Astrocyte of the spinal cord (primary cell): ENCODE results near the gene SGPL1.

Experiments used
- DNase-seq: peaks from one replicate; pipeline ENCODE4 v3.0.0; 2011; ENCODE audit warnings: low read depth, low spot score
- H3K4me3 ChIP-seq: 2 replicates; pipeline ENCODE4 v1.5.1; 2011; ENCODE audit warnings: low read depth, mild to moderate bottlenecking, low read length, moderate library complexity
- in situ Hi-C: cut with HindIII; loops from 2 replicates; pipeline ENCODE4 v1.10.0; 2017; ENCODE audit warnings: low sequenced_read_pairs
- TF ChIP-seq, protein P1 (sequence below): IDR thresholded peaks from 2 replicates; pipeline ENCODE4 v1.5.1; 2012; ENCODE audit warnings: low read depth, mild to moderate bottlenecking, low read length, inconsistent platforms

The SGPL1 gene

DNA sequence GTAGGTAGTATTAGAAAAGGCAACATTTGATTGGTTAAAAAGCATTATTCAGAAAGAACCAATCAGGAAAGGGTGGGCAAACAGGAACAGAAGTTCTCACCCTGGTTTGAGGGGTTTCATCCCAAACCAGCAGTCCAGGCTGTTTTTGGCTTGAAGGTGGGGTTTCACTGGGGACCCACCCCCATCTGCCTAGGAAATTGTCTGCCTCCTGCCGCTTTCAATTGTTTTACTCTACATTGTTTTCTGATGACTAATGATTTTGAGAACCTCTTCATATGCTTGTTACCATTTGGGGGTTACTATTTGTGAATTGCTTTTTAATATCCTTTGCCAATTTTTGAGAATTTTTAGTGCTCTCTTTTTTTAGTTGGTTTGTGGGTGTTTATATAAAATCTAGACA lies 75.9 kb downstream of the SGPL1 start:
- no peak overlapping the region for H3K4me3 ChIP-seq
- DNase-seq, result peak; percentile 7
- TF ChIP-seq, protein P1, sequence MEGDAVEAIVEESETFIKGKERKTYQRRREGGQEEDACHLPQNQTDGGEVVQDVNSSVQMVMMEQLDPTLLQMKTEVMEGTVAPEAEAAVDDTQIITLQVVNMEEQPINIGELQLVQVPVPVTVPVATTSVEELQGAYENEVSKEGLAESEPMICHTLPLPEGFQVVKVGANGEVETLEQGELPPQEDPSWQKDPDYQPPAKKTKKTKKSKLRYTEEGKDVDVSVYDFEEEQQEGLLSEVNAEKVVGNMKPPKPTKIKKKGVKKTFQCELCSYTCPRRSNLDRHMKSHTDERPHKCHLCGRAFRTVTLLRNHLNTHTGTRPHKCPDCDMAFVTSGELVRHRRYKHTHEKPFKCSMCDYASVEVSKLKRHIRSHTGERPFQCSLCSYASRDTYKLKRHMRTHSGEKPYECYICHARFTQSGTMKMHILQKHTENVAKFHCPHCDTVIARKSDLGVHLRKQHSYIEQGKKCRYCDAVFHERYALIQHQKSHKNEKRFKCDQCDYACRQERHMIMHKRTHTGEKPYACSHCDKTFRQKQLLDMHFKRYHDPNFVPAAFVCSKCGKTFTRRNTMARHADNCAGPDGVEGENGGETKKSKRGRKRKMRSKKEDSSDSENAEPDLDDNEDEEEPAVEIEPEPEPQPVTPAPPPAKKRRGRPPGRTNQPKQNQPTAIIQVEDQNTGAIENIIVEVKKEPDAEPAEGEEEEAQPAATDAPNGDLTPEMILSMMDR, result no peak
- in situ Hi-C loops, result no loop called here

- TF ChIP-seq, protein P1, result no peak
- H3K4me3 ChIP-seq, result no peak overlapping the region
- in situ Hi-C loops, result no loop called here
- no peak for DNase-seq
Measured at GRCh38 chr10:70892631-70893030, 76.9 kb downstream of the SGPL1 start.

DNA sequence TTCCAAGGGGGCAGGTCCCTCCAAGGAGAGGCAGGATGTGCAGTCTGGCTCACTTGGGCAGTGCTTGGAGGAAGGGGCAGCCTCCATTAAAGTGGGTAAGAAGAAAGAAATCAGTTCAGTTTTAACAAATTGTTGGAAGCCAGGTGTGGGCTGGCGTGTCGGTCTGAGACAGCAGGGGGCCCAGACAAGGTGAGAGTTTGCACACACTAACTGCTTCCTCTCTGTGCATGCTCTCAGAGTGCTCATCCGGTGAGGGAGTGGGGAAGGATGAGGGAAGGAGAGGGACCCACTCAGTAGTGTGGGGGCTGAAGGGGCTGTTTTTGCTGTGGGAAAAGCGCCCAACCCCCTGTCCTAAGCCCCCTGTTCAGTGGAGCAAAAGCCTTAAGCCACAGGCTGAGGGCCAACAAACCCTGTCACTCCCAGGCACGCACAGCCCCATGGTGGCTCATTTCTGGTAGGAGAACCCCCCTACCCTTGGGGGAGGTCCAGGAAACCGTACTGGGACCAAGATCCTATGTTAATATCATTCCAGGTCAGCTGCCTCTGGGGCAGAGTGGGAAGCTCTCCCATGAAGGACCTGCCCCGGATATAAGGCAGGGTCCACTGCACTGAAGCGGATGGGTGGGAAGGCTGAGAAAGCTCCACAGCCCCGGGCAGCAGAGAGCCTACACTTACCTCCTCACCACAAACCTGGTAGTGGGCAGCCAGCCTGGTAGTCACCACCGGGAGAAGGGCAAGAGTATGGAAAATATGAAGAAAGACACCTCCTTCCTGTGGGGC lies 77.7 kb downstream of the SGPL1 start:
- H3K4me3 ChIP-seq, result no peak overlapping the region
- in situ Hi-C loops, result no loop called here
- DNase-seq, result no peak
- TF ChIP-seq, protein P1, result no peak

DNA sequence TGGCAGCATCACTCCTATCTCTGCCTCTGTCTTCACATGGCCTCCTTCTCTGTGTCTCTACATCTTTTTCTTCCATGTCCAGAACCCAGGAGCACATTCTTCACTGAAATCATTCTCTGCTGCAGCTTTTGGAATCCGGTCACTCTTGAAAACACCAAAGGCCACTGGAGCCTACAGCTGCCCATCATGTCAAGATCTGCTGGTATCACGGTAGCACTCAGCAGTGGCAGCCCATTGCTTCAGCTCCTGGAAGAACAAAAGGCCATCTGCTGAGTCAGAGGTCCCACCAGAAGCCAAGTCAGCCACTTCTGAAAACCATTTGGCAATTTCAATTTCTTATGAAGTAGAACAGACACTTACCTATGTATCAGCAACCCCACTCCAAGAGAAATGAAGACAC lies 78.7 kb downstream of the SGPL1 start:
- DNase-seq, result no peak
- in situ Hi-C loops, result no loop called here
- TF ChIP-seq, protein P1, result no peak
- no peak overlapping the region for H3K4me3 ChIP-seq

- no peak for DNase-seq
- in situ Hi-C loops, result no loop called here
- H3K4me3 ChIP-seq, result no peak overlapping the region
- TF ChIP-seq, protein P1, result no peak
Measured at GRCh38 chr10:70896551-70896950, 80.8 kb downstream of the SGPL1 start.

DNA sequence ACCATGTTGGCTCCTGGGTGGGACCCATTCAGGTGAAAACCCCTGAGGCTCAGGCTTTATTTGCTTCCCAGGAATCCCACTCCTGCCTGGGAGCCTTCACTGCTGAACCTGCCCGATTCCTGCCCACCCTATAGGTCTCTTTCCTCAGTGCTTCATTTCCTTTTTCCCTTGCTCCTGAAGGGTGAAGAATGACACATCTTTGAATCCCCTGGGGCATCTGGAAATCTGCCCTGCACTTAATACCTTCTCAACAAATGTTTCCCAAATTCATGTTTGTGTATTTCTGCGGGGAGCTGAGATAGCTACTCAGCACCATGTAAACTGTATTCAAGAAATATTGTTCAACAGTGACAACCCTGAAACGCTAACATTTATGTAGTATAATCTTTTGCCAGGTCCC lies 82.9 kb downstream of the SGPL1 start:
- TF ChIP-seq, protein P1, result no peak
- DNase-seq, result no peak
- in situ Hi-C loops, result no loop called here
- no peak overlapping the region for H3K4me3 ChIP-seq
